AG04449 (cell line): ENCODE data around the gene PTPRF.

Experiments used
- CTCF ChIA-PET: fragments of 350-600 bp; formaldehyde crosslinking; extraction: SDS; loops from one replicate; lab custom pipeline; 2021; ENCODE audit warnings: antibody characterized with exemption; lab: Yijun Ruan, JAX
- POLR2A ChIA-PET: fragments of 400-600, 350-600 bp; formaldehyde crosslinking; extraction: SDS; loops from one replicate; lab custom pipeline; 2020; ENCODE audit warnings: antibody characterized with exemption, inconsistent platforms; lab: Yijun Ruan, JAX
- DNase-seq: peaks from one replicate; pipeline ENCODE4 v3.0.0-alpha.2; 2010; ENCODE audit warnings: low read depth, low spot score
- H3K4me3 ChIP-seq: 2 replicates; pipeline ENCODE4 v1.5.1; 2011; ENCODE audit warnings: low read depth, mild to moderate bottlenecking, control low read depth, low read length
- CTCF ChIP-seq: IDR thresholded peaks from one replicate; pipeline ENCODE4 v1.5.1; 2011; ENCODE audit warnings: mild to moderate bottlenecking, moderate library complexity, low read length, control low read depth, inconsistent platforms; ENCODE audit not compliant: insufficient read depth; ENCODE audit errors: missing control alignments

The PTPRF gene

GRCh38 chr1:43541721-43542401, 11.2 kb downstream of the PTPRF start:
- POLR2A ChIA-PET, result no interaction called here
- CTCF ChIA-PET, result interaction anchor here (0.6 to 1.4 kb wide), 6 partner anchors 9 to 393 kb away, joined by 3 to 4 read pairs (median 3); partner anchors contain the start of gene PTPRF
- TF ChIP-seq CTCF, result no peak
- DNase-seq, result no peak
- no peak overlapping the region for H3K4me3 ChIP-seq

- DNase-seq, result no peak
- H3K4me3 ChIP-seq, result no peak overlapping the region
- ChIA-PET POLR2A (no interaction called here), CTCF (interaction anchor here (0.6 to 2.8 kb wide), 6 partner anchors 8 to 392 kb away, joined by 3 to 15 read pairs (median 3); no protein-coding TSS in a partner anchor)
- TF ChIP-seq CTCF, result no peak
Measured at GRCh38 chr1:43542527-43543458, 12.1 kb downstream of the PTPRF start.

- DNase-seq, result no peak
- CTCF ChIA-PET, result interaction anchor here (1.2 to 2.8 kb wide), 3 partner anchors 10 to 14 kb away, joined by 4 to 15 read pairs (median 4); no protein-coding TSS in a partner anchor
- TF ChIP-seq CTCF, result no peak
- no peak overlapping the region for H3K4me3 ChIP-seq
- POLR2A ChIA-PET, result no interaction called here
Measured at GRCh38 chr1:43543567-43543966, 12.9 kb downstream of the PTPRF start.

- POLR2A ChIA-PET, result no interaction called here
- no peak for DNase-seq
- TF ChIP-seq CTCF, result no peak
- CTCF ChIA-PET, result interaction anchor here (1.2 to 2.8 kb wide), 4 partner anchors 9 to 390 kb away, joined by 3 to 15 read pairs (median 7); no protein-coding TSS in a partner anchor
- H3K4me3 ChIP-seq, result no peak overlapping the region
Measured at GRCh38 chr1:43545339-43545694, 14.6 kb downstream of the PTPRF start.

- ChIA-PET CTCF (interaction anchor here (1.2 to 2.5 kb wide), 2 partner anchors 9 kb away, joined by 3 to 10 read pairs; no protein-coding TSS in a partner anchor), POLR2A (no interaction called here)
- no peak for TF ChIP-seq CTCF
- no peak for DNase-seq
- no peak overlapping the region for H3K4me3 ChIP-seq
Measured at GRCh38 chr1:43545695-43546387, 15.2 kb downstream of the PTPRF start.
